Measurements from ENCODE around the gene ZBTB8OS.

Gene ZBTB8OS

GRCh38 chr1:32618673-32619221 lies 31.6 kb downstream of the ZBTB8OS start:
- Histone ChIP-seq H3F3A (ENCODE audit: insufficient read depth, low read length) (peaks cover 12% of the 10 kb centered on the region), H3K9ac (ENCODE audit: low read length) (no peak overlapping the region), H3K36me3 (replicated peaks; ENCODE audit: insufficient read depth, low read length) (no peaks in the 10 kb centered on the region), H3K9me2 (replicated peaks; ENCODE audit: insufficient read depth, low read length) (no peaks in the 10 kb centered on the region), H3K4me3 (ENCODE audit: low read length) (no peak overlapping the region), H4K20me1 (ENCODE audit: insufficient read depth, low read length) (no peaks in the 10 kb centered on the region), H3K27me3 (replicated peaks; ENCODE audit: insufficient read depth, low read length) (no peaks in the 10 kb centered on the region), H3K4me1 (ENCODE audit: low read length) (peaks cover 18% of the 10 kb centered on the region), H3K4me2 (ENCODE audit: low read depth, low read length) (no peak overlapping the region), H3K79me2 (ENCODE audit: low read length) (peaks cover 14% of the 10 kb centered on the region), H3K27ac (ENCODE audit: low read length) (no peak overlapping the region), H3K9me3 (replicated peaks; ENCODE audit: insufficient read depth, low read length) (no peaks in the 10 kb centered on the region), H2AFZ (ENCODE audit: low read length) (no peak overlapping the region)
- no peak for DNase-seq
- TF ChIP-seq EZH2phosphoT487 (IDR thresholded peaks at IDR 0.05; ENCODE audit: low read length) (no peak), CTCF (IDR thresholded peaks at IDR 0.05; ENCODE audit: low read length) (no peak), EZH2 (optimal IDR thresholded peaks at IDR 0.05; ENCODE audit: low read depth, low read length) (no peak)

- Histone ChIP-seq H3K9me3 (replicated peaks; ENCODE audit: insufficient read depth, low read length) (no peaks in the 10 kb centered on the region), H3K27ac (ENCODE audit: low read length) (no peak overlapping the region), H3K27me3 (replicated peaks; ENCODE audit: insufficient read depth, low read length) (no peaks in the 10 kb centered on the region), H3K9me2 (replicated peaks; ENCODE audit: insufficient read depth, low read length) (no peaks in the 10 kb centered on the region), H3K36me3 (replicated peaks; ENCODE audit: insufficient read depth, low read length) (no peaks in the 10 kb centered on the region), H3F3A (ENCODE audit: insufficient read depth, low read length) (no peaks in the 10 kb centered on the region), H3K79me2 (ENCODE audit: low read length) (no peaks in the 10 kb centered on the region), H3K9ac (ENCODE audit: low read length) (no peak overlapping the region), H3K4me3 (ENCODE audit: low read length) (no peak overlapping the region), H4K20me1 (ENCODE audit: insufficient read depth, low read length) (no peaks in the 10 kb centered on the region), H3K4me1 (ENCODE audit: low read length) (no peaks in the 10 kb centered on the region), H3K4me2 (ENCODE audit: low read depth, low read length) (no peak overlapping the region), H2AFZ (ENCODE audit: low read length) (no peak overlapping the region)
- no peak for TF ChIP-seq CTCF (IDR thresholded peaks at IDR 0.05; ENCODE audit: low read length)
- no peak for TF ChIP-seq EZH2phosphoT487 (IDR thresholded peaks at IDR 0.05; ENCODE audit: low read length)
- no peak for TF ChIP-seq EZH2 (optimal IDR thresholded peaks at IDR 0.05; ENCODE audit: low read depth, low read length)
- no peak for DNase-seq
These were observed 36.9 kb downstream of the ZBTB8OS start for GRCh38 chr1:32613472-32613871.

GRCh38 chr1:32612189-32612881 lies 38.0 kb downstream of the ZBTB8OS start:
- Histone ChIP-seq H3K79me2 (ENCODE audit: low read length) (no peaks in the 10 kb centered on the region), H3K4me3 (ENCODE audit: low read length) (no peak overlapping the region), H4K20me1 (ENCODE audit: insufficient read depth, low read length) (no peaks in the 10 kb centered on the region), H3K9me3 (replicated peaks; ENCODE audit: insufficient read depth, low read length) (no peaks in the 10 kb centered on the region), H3F3A (ENCODE audit: insufficient read depth, low read length) (no peaks in the 10 kb centered on the region), H2AFZ (ENCODE audit: low read length) (no peak overlapping the region), H3K36me3 (replicated peaks; ENCODE audit: insufficient read depth, low read length) (no peaks in the 10 kb centered on the region), H3K9ac (ENCODE audit: low read length) (no peak overlapping the region), H3K4me1 (ENCODE audit: low read length) (no peaks in the 10 kb centered on the region), H3K9me2 (replicated peaks; ENCODE audit: insufficient read depth, low read length) (no peaks in the 10 kb centered on the region), H3K27me3 (replicated peaks; ENCODE audit: insufficient read depth, low read length) (no peaks in the 10 kb centered on the region), H3K4me2 (ENCODE audit: low read depth, low read length) (0 out of 2 replicates have a peak overlapping the region, but pooled peaks have one; percentile 4), H3K27ac (ENCODE audit: low read length) (no peak overlapping the region)
- DNase-seq, result no peak
- TF ChIP-seq CTCF (IDR thresholded peaks at IDR 0.05; ENCODE audit: low read length), result no peak; the same call in 1 of the 2 replicates
- TF ChIP-seq EZH2phosphoT487 (IDR thresholded peaks at IDR 0.05; ENCODE audit: low read length), result no peak
- no peak for TF ChIP-seq EZH2 (optimal IDR thresholded peaks at IDR 0.05; ENCODE audit: low read depth, low read length)
